GM23338 (cell line): ENCODE data around the gene KRT8. TPM values are rescaled to one million over a fixed set of nuclear protein-coding genes. Genes with fewer than 3 reads are reported as not detected.

Source experiments
- ATAC-seq: fragments of 200-7000 bp; cut with Tn5 transposase; 3 replicates; pipeline ENCODE4 v1.9.1; 2020
- DNase-seq: peaks from one replicate; pipeline ENCODE4 v3.0.0-alpha.2; 2015; ENCODE audit warnings: low spot score
- H2AFZ ChIP-seq: fragments of 200-600 bp; sonication (generic); 2 replicates; pipeline ENCODE4 v1.8.0; 2016; ENCODE audit warnings: antibody characterized with exemption, mild to moderate bottlenecking, moderate library complexity
- H3F3A ChIP-seq: fragments of 200-600 bp; sonication (generic); replicated peaks from 2 replicates; pipeline ENCODE4 v1.8.0; 2017; ENCODE audit warnings: antibody characterized with exemption, mixed run types, low read depth
- H3K27ac ChIP-seq: fragments of 200-600 bp; sonication (generic); 2 replicates; pipeline ENCODE4 v1.6.1; 2016; ENCODE audit warnings: low read depth
- H3K27me3 ChIP-seq: fragments of 200-600 bp; sonication (generic); 2 replicates; pipeline ENCODE4 v1.8.0; 2016; ENCODE audit warnings: mild to moderate bottlenecking, mixed run types, moderate library complexity; ENCODE audit not compliant: insufficient read depth
- H3K36me3 ChIP-seq: fragments of 200-600 bp; sonication (generic); 2 replicates; pipeline ENCODE4 v1.8.0; 2016; ENCODE audit warnings: mild to moderate bottlenecking; ENCODE audit not compliant: insufficient read depth
- H3K4me1 ChIP-seq: fragments of 200-600 bp; sonication (generic); 2 replicates; pipeline ENCODE4 v1.8.0; 2016; ENCODE audit warnings: mild to moderate bottlenecking, moderate library complexity; ENCODE audit not compliant: insufficient read depth
- H3K4me2 ChIP-seq: fragments of 200-600 bp; sonication (generic); 2 replicates; pipeline ENCODE4 v1.7.1; 2017; ENCODE audit warnings: mixed run types
- H3K4me3 ChIP-seq: fragments of 200-600 bp; sonication (generic); 2 replicates; pipeline ENCODE4 v1.6.1; 2016; ENCODE audit warnings: mixed run types
- H3K79me2 ChIP-seq: fragments of 200-600 bp; sonication (generic); replicated peaks from 2 replicates; pipeline ENCODE4 v1.8.0; 2017; ENCODE audit warnings: mild to moderate bottlenecking; ENCODE audit not compliant: insufficient read depth
- H3K9me2 ChIP-seq: fragments of 200-600 bp; sonication (generic); 2 replicates; pipeline ENCODE4 v1.8.0; 2017; ENCODE audit not compliant: insufficient read depth
- H4K20me1 ChIP-seq: fragments of 200-600 bp; sonication (generic); replicated peaks from 2 replicates; pipeline ENCODE4 v1.8.0; 2017; ENCODE audit warnings: mild to moderate bottlenecking; ENCODE audit not compliant: insufficient read depth
- H3K27ac Mint-ChIP-seq: 2 replicates; pipeline ENCODE4 v1.8.0; 2020; ENCODE audit warnings: inconsistent platforms, mild to moderate bottlenecking, moderate library complexity, mixed read lengths
- H3K27me3 Mint-ChIP-seq: 3 replicates; pipeline ENCODE4 v1.8.0; 2022; ENCODE audit warnings: low read depth, mild to moderate bottlenecking, moderate library complexity, mixed read lengths, inconsistent platforms; ENCODE audit not compliant: insufficient read depth, poor library complexity
- H3K36me3 Mint-ChIP-seq: 3 replicates; pipeline ENCODE4 v1.8.0; 2021; ENCODE audit warnings: low read depth, mild to moderate bottlenecking, inconsistent platforms, moderate library complexity, mixed read lengths
- H3K4me1 Mint-ChIP-seq: 3 replicates; pipeline ENCODE4 v1.8.0; 2020; ENCODE audit warnings: mild to moderate bottlenecking, inconsistent platforms, mixed read lengths
- H3K4me3 Mint-ChIP-seq: 3 replicates; pipeline ENCODE4 v1.8.0; 2021; ENCODE audit warnings: moderate library complexity, mild to moderate bottlenecking, inconsistent platforms, mixed read lengths
- H3K9me3 Mint-ChIP-seq: 3 replicates; pipeline ENCODE4 v1.8.0; 2020; ENCODE audit warnings: moderate library complexity, mild to moderate bottlenecking, inconsistent platforms, mixed read lengths
- CREB1 ChIP-seq: fragments of 250-450 bp; sonication (Bioruptor Pico); IDR thresholded peaks from 2 replicates; pipeline ENCODE4 v1.5.0; 2020; ENCODE audit warnings: low read depth, mild to moderate bottlenecking, moderate library complexity
- EZH2 ChIP-seq: fragments of 200-600 bp; sonication (generic); IDR thresholded peaks from one replicate; pipeline ENCODE4 v1.8.0; 2017; ENCODE audit warnings: antibody characterized with exemption, mild to moderate bottlenecking, low read depth; ENCODE audit not compliant: unreplicated experiment
- EZH2phosphoT487 ChIP-seq: fragments of 200-600 bp; sonication (generic); IDR thresholded peaks from one replicate; pipeline ENCODE4 v1.8.1; 2018; ENCODE audit warnings: antibody characterized with exemption; ENCODE audit not compliant: unreplicated experiment
- JUNB ChIP-seq: IDR thresholded peaks from one replicate; pipeline ENCODE4 v1.6.1; 2016; ENCODE audit warnings: antibody characterized with exemption; ENCODE audit not compliant: unreplicated experiment
- NANOG ChIP-seq: IDR thresholded peaks from 2 replicates; pipeline ENCODE4 v1.6.1; 2016; ENCODE audit warnings: antibody characterized with exemption, borderline replicate concordance
- POLR2AphosphoS5 ChIP-seq: IDR thresholded peaks from 2 replicates; pipeline ENCODE4 v1.6.1; 2016; ENCODE audit warnings: antibody characterized with exemption, low read depth
- REST ChIP-seq: IDR thresholded peaks from one replicate; pipeline ENCODE4 v1.6.1; 2018; ENCODE audit warnings: antibody characterized with exemption; ENCODE audit not compliant: unreplicated experiment
- STAT1 ChIP-seq: IDR thresholded peaks from one replicate; pipeline ENCODE4 v1.6.1; 2016; ENCODE audit warnings: antibody characterized with exemption; ENCODE audit not compliant: unreplicated experiment
- ZNF114 ChIP-seq: fragments of 250-450 bp; sonication (Bioruptor Pico); IDR thresholded peaks from 2 replicates; pipeline ENCODE4 v1.5.0; 2020; ENCODE audit warnings: mild to moderate bottlenecking, moderate library complexity
- ZNF331 ChIP-seq: fragments of 250-450 bp; sonication (Bioruptor Pico); IDR thresholded peaks from 2 replicates; pipeline ENCODE4 v1.5.0; 2020; ENCODE audit warnings: low read depth, mild to moderate bottlenecking, moderate library complexity
- ZNF462 ChIP-seq: fragments of 250-450 bp; sonication (Bioruptor Pico); IDR thresholded peaks from 2 replicates; pipeline ENCODE4 v1.5.0; 2020; ENCODE audit warnings: mild to moderate bottlenecking, moderate library complexity
- polyA plus RNA-seq: library from polyadenylated mRNA; unstranded; fragments of >200 nt; fragmentation: Nextera tagmentation; extraction: Ambion mirVana; gene quantifications from 2 replicates; pipeline ENCODE4 v1.2.1, GENCODE V29; 2016
- total RNA-seq: library from RNA; depleted of rRNA; stranded (reverse); fragments of >200 nt; shearing (Covaris generic); gene quantifications from 2 replicates; pipeline ENCODE4 v1.2.3, GENCODE V29; 2014
- TF ChIP-seq, protein P1 (sequence below): IDR thresholded peaks from 2 replicates; pipeline ENCODE4 v1.6.1; 2016; ENCODE audit warnings: antibody characterized with exemption
- TF ChIP-seq, protein P2 (sequence below), 2 experiments: fragments of 200-600 bp in 1 of 2; sonication (generic) in 1 of 2; conservative IDR thresholded peaks; 2 replicates each; pipeline versions ENCODE4 v1.5.1 to v1.6.1; 2016 to 2017; ENCODE audit warnings: antibody characterized with exemption in 2 of 2, low read depth in 2 of 2, mild to moderate bottlenecking in 2 of 2, moderate library complexity in 1 of 2

The KRT8 gene
- total and polyA plus RNA-seq, 2 experiments from 2014 or later, result 250 to 322 TPM

DNA sequence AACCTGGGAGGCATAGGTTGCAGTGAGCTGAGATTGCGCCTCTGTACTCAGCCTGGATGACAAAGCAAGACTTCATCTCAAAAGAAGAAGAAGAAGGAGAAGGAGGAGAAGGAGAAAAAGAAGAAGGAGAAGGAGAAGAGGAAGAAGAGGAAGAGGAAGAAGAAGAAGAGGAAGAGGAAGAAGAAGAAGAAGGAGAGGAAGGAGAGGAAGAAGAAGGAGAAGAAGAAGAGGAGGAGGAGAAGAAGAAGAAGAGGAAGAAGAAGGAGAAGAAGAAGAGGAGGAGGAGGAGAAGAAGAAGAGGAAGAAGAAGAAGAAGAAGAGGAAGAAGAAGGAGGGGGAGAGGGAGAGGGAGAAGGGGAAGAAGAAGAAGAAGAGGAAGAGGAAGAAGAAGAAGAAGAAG is 12.9 kb upstream of the KRT8 start:
- peaks cover 3% of the 10 kb centered on the region for H3K27me3 Mint-ChIP-seq
- H3K36me3 ChIP-seq, result no peaks in the 10 kb centered on the region
- TF ChIP-seq ZNF114 (CRISPR knock-in tag), result no peak
- TF ChIP-seq REST, result no peak
- TF ChIP-seq NANOG, result no peak
- no peak for TF ChIP-seq ZNF462
- no peak for TF ChIP-seq EZH2phosphoT487
- no peak for TF ChIP-seq JUNB
- TF ChIP-seq POLR2AphosphoS5, result no peak
- TF ChIP-seq CREB1 (CRISPR knock-in tag), result no peak
- TF ChIP-seq, protein P1, sequence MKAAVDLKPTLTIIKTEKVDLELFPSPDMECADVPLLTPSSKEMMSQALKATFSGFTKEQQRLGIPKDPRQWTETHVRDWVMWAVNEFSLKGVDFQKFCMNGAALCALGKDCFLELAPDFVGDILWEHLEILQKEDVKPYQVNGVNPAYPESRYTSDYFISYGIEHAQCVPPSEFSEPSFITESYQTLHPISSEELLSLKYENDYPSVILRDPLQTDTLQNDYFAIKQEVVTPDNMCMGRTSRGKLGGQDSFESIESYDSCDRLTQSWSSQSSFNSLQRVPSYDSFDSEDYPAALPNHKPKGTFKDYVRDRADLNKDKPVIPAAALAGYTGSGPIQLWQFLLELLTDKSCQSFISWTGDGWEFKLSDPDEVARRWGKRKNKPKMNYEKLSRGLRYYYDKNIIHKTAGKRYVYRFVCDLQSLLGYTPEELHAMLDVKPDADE, result no peak
- TF ChIP-seq EZH2, result no peak
- no peak for TF ChIP-seq STAT1
- TF ChIP-seq ZNF331, result no peak
- TF ChIP-seq, protein P2, sequence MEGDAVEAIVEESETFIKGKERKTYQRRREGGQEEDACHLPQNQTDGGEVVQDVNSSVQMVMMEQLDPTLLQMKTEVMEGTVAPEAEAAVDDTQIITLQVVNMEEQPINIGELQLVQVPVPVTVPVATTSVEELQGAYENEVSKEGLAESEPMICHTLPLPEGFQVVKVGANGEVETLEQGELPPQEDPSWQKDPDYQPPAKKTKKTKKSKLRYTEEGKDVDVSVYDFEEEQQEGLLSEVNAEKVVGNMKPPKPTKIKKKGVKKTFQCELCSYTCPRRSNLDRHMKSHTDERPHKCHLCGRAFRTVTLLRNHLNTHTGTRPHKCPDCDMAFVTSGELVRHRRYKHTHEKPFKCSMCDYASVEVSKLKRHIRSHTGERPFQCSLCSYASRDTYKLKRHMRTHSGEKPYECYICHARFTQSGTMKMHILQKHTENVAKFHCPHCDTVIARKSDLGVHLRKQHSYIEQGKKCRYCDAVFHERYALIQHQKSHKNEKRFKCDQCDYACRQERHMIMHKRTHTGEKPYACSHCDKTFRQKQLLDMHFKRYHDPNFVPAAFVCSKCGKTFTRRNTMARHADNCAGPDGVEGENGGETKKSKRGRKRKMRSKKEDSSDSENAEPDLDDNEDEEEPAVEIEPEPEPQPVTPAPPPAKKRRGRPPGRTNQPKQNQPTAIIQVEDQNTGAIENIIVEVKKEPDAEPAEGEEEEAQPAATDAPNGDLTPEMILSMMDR (conservative IDR thresholded peaks at IDR 0.05; ENCODE audit: low read depth in 2 of 2), result no peak
- no peak for ATAC-seq
- no peak for DNase-seq
- H2AFZ ChIP-seq, result no peak overlapping the region
- no peak overlapping the region for H3K27ac Mint-ChIP-seq
- H3K79me2 ChIP-seq, result no peaks in the 10 kb centered on the region
- H3K4me3 Mint-ChIP-seq, result no peak overlapping the region
- H3K4me1 ChIP-seq, result no peaks in the 10 kb centered on the region
- no peaks in the 10 kb centered on the region for H4K20me1 ChIP-seq
- H3K4me3 ChIP-seq, result no peak overlapping the region
- no peaks in the 10 kb centered on the region for H3F3A ChIP-seq
- no peak overlapping the region for H3K4me2 ChIP-seq
- no peak overlapping the region for H3K27ac ChIP-seq
- H3K27me3 ChIP-seq, result no peaks in the 10 kb centered on the region
- H3K36me3 Mint-ChIP-seq, result no peaks in the 10 kb centered on the region
- H3K9me3 Mint-ChIP-seq, result no peaks in the 10 kb centered on the region
- no peaks in the 10 kb centered on the region for H3K9me2 ChIP-seq
- H3K4me1 Mint-ChIP-seq, result peaks cover 5% of the 10 kb centered on the region; the same call in 1 of the 3 replicates
